ENCODE measurements around the gene EXOC6B. TPM values are rescaled to one million over a fixed set of nuclear protein-coding genes. Genes with fewer than 3 reads are reported as not detected.

EXOC6B gene
- total RNA-seq, 1 experiment from 2014 or later = 33.7 TPM

- TF ChIP-seq STAT6 (CRISPR knock-in tag; conservative IDR thresholded peaks at IDR 0.05; ENCODE audit: low read depth) (no peak), ERG (CRISPR knock-in tag; IDR thresholded peaks at IDR 0.05) (no peak), ZNF281 (CRISPR knock-in tag; IDR thresholded peaks at IDR 0.05) (no peak), PRRX2 (CRISPR knock-in tag; IDR thresholded peaks at IDR 0.05) (no peak)
Observed at GRCh38 chr2:72140621-72140960, 685.2 kb downstream of the EXOC6B start (continued).

- no peak for DNase-seq (ENCODE audit: low spot score)
- Mint-ChIP-seq H3K4me1 (peaks cover 19% of the 10 kb centered on the region), H3K27ac (no peak overlapping the region), H3K27me3 (ENCODE audit: low read depth) (peaks cover 60% of the 10 kb centered on the region), H3K36me3 (no peaks in the 10 kb centered on the region), H3K9me3 (no peaks in the 10 kb centered on the region), H3K4me3 (no peak overlapping the region)
- ChIA-PET CTCF (interaction anchor here (0.7 to 3.3 kb wide), 3 partner anchors 10 to 216 kb away, joined by 3 to 19 read pairs (median 5); no protein-coding TSS in a partner anchor), POLR2A (no interaction called here)
- TF ChIP-seq ERG (CRISPR knock-in tag; IDR thresholded peaks at IDR 0.05) (no peak), PRRX2 (CRISPR knock-in tag; IDR thresholded peaks at IDR 0.05) (no peak), HMGXB4 (CRISPR knock-in tag; IDR thresholded peaks at IDR 0.05) (no peak), ZNF396 (CRISPR knock-in tag; IDR thresholded peaks at IDR 0.05; ENCODE audit: borderline replicate concordance) (no peak), ATF1 (CRISPR knock-in tag; IDR thresholded peaks at IDR 0.05) (no peak), ZBTB21 (CRISPR knock-in tag; IDR thresholded peaks at IDR 0.05; ENCODE audit: borderline replicate concordance) (no peak), ZNF232 (CRISPR knock-in tag; IDR thresholded peaks at IDR 0.05) (no peak), TEAD1 (CRISPR knock-in tag; IDR thresholded peaks at IDR 0.05) (no peak), ZNF671 (CRISPR knock-in tag; IDR thresholded peaks at IDR 0.05) (no peak)
- no peak for ATAC-seq
Observed at GRCh38 chr2:72139874-72140620, 685.8 kb downstream of the EXOC6B start.

- Mint-ChIP-seq H3K4me3 (no peak overlapping the region), H3K9me3 (no peaks in the 10 kb centered on the region), H3K4me1 (peaks cover 19% of the 10 kb centered on the region), H3K27ac (no peak overlapping the region), H3K27me3 (ENCODE audit: low read depth) (peaks cover 57% of the 10 kb centered on the region), H3K36me3 (no peaks in the 10 kb centered on the region)
- DNase-seq (ENCODE audit: low spot score) = no peak
- ATAC-seq = no peak
- CTCF ChIA-PET = interaction anchor here (0.7 to 3.3 kb wide), 2 partner anchors 11 to 216 kb away, joined by 3 to 19 read pairs; no protein-coding TSS in a partner anchor
- POLR2A ChIA-PET = no interaction called here
- TF ChIP-seq ZNF416 (CRISPR knock-in tag; IDR thresholded peaks at IDR 0.05) = no peak
- TF ChIP-seq ESRRA (CRISPR knock-in tag; IDR thresholded peaks at IDR 0.05; ENCODE audit: borderline replicate concordance) = no peak
- TF ChIP-seq TEAD1 (CRISPR knock-in tag; IDR thresholded peaks at IDR 0.05) = no peak
- TF ChIP-seq JAZF1 (CRISPR knock-in tag; IDR thresholded peaks at IDR 0.05) = no peak
- no peak for TF ChIP-seq NFATC4 (CRISPR knock-in tag; IDR thresholded peaks at IDR 0.05)
- no peak for TF ChIP-seq CDX4 (CRISPR knock-in tag; IDR thresholded peaks at IDR 0.05; ENCODE audit: borderline replicate concordance)
- TF ChIP-seq MXD4 (CRISPR knock-in tag; IDR thresholded peaks at IDR 0.05; ENCODE audit: borderline replicate concordance) = no peak
- TF ChIP-seq ATF3 (CRISPR knock-in tag; conservative IDR thresholded peaks at IDR 0.05) = no peak
- TF ChIP-seq FOXJ3 (CRISPR knock-in tag; IDR thresholded peaks at IDR 0.05; ENCODE audit: borderline replicate concordance) = no peak
- no peak for TF ChIP-seq ZNF512 (CRISPR knock-in tag; IDR thresholded peaks at IDR 0.05; ENCODE audit: borderline replicate concordance)
Observed at GRCh38 chr2:72139471-72139873, 686.4 kb downstream of the EXOC6B start.
